ENCODE results near the gene YBEY.

Gene YBEY

DNA sequence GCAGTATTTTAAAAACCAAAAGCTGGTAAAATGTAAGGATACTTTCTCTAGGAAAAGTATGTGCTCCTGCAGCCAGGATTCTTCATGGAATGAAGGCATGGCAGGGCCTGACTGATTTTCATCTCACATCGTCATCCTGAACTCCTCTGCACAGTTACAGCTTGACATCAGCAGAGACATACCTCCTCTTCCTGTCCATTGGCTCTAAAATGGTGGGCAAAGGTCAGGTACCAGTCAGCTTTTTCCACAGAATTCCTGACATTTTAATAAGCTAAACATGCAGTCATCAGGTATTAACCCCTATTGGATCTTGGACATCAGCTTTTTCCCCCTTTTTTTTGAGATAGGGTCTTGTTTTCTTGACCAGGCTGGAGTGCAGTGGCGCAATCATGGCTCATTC lies 43.7 kb downstream of the YBEY start:
- no peak for DNase-seq

DNA sequence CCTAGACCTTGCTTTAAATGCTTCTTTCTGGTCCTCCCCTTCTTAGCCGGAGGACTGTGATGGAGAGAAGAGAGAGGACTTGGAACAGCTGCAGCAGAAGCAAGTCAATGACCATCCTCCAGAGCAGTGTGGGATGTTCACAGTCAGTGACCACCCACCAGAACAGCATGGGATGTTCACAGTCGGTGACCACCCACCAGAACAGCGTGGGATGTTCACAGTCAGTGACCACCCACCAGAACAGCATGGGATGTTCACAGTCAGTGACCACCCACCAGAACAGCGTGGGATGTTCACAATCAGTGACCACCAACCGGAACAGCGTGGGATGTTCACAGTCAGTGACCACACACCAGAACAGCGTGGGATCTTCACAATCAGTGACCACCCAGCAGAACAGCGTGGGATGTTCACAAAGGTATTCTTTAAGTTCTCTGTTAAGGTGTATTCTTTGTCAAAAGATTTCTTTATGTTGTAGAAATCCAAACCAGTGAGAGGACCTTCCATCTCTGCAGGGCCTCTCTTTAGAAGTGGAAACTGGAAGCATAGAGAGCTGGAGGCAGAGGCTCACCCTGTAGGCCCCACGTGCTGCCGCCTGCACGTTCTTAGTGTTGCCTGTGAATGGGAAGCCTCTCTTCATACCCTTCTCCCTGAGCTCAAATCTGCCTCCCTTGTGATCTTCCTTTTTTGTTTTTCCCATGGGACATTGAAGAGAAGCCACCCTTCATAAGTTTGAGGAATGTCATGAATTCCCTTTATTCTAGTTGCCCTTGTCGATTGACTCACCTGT lies 48.4 kb downstream of the YBEY start:
- DNase-seq = no peak

- DNase-seq = no peak
Measured at GRCh38 chr21:46336603-46337002, 50.5 kb downstream of the YBEY start.

- DNase-seq = no peak
Measured at GRCh38 chr21:46340998-46341397, 54.9 kb downstream of the YBEY start.

GRCh38 chr21:46344219-46344915 lies 58.2 kb downstream of the YBEY start:
- DNase-seq = no peak

DNA sequence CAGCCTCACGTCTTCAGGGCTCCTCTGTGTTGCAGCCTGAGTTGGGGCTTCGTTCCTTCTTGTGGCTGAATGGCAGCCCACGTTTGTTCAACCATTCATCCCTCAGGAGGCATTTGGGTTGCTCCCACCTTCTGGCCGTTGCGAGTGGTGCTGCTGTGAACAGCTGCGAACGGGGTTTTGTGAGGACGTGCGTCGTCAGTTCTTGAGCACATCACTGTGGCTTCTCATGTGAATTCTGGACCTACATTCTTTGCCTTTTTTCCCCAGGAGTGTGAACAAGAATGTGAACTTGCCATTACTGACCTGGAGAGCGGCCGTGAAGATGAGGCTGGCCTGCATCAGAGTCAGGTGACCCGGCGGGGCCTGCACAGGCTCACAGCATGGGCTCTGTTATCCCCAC lies 59.7 kb downstream of the YBEY start:
- no peak for DNase-seq

DNA sequence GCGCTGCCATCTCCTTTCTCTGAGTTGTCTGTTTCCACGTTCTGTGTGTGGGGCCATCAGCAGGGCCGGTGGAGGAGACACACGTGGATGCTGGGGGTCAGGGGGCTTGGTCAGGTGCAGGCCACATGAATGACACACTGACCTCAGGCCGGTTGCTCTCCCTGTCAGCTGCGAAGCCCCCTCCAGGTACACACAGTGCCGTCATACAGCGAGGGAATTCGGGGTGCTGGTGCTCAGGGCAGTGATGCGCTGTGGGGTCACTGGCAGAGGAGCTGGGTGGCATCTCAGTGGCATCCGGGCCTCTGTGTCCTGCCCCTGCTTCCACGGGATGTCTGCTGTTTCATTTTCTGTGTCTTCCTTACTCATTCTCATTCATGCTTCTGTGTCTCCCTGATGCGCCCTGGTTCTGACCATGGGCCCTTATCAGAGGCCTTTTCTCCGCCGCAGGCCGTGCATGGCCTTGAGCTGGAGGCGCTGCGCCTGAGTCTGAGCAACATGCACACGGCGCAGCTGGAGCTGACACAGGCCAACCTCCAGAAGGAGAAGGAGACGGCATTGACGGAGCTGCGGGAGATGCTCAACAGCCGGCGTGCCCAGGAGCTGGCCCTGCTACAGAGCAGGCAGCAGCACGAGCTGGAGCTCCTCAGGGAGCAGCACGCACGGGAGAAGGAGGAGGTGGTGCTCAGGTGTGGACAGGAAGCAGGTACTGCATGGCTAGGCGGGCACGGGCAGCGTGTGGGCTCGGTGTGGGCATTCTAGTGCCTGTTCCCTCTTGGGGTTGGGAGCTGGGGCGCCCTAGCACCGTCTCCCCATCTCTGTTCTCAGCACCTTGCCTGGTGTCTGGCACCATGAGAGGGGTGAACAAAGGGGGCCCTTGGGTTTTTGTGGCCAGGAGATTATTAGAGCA lies 60.4 kb downstream of the YBEY start:
- no peak for DNase-seq

GRCh38 chr21:46347203-46347550 lies 61.0 kb downstream of the YBEY start:
- no peak for DNase-seq

Measured in C1 segment of cervical spinal cord (tissue), 14 donors.